Superior temporal gyrus (tissue), 1 donor: ENCODE data around the gene APOC1.
"Not testable (repeated sequence)": the region's sequence is repeated elsewhere in the genome, so short reads cannot be mapped to it uniquely, and the experiment has no call there.

ENCODE experiments used
- DNase-seq: peaks from one replicate; pipeline ENCODE4 v3.0.0-alpha.2; 2016; ENCODE audit errors: extremely low spot score

APOC1 gene

DNA sequence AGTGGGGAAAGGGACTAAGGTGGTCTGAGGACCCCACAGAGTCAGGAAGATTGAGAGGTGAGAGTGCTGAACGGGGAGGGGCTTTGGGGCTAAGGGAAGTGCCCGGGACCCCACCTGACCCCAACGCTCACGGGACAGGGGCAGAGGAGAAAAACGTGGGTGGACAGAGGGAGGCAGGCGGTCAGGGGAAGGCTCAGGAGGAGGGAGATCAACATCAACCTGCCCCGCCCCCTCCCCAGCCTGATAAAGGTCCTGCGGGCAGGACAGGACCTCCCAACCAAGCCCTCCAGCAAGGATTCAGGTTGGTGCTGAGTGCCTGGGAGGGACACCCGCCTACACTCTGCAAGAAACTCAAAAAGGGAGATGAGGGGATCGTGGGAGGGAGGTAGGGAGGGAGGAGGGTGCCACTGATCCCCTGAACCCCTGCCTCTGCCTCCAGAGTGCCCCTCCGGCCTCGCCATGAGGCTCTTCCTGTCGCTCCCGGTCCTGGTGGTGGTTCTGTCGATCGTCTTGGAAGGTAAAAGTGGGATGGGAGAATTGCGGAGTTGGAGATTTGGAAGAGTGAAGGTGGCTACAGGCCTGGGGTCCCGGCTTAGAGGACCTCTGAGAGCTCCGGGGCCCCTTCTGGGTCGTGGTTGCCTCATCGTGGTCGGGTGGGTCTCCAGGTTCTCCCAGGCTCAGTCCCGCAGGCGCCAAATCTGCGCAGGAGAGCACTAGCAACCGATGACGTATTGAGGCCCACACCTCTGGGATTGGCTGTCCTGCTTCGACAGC is at the start of gene APOC1:
APOC1 (plus strand) TSS at position 176 of the 774 bp plus-strand sequence; CDS start at position 460, 284 bp downstream.
- DNase-seq = peak; percentile 90

DNA sequence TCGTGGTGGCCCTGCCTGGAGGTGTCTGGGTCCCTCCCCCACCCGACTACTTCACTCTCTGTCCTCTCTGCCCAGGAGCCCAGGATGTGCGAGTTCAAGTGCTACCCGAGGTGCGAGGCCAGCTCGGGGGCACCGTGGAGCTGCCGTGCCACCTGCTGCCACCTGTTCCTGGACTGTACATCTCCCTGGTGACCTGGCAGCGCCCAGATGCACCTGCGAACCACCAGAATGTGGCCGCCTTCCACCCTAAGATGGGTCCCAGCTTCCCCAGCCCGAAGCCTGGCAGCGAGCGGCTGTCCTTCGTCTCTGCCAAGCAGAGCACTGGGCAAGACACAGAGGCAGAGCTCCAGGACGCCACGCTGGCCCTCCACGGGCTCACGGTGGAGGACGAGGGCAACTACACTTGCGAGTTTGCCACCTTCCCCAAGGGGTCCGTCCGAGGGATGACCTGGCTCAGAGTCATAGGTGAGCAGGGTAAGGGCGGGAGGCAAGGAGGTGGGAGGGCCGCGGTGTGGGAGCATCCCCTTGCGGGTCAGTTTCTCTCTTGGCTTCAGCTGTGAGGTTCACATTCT is 49.1 kb upstream of the APOC1 start:
- no peak for DNase-seq

DNA sequence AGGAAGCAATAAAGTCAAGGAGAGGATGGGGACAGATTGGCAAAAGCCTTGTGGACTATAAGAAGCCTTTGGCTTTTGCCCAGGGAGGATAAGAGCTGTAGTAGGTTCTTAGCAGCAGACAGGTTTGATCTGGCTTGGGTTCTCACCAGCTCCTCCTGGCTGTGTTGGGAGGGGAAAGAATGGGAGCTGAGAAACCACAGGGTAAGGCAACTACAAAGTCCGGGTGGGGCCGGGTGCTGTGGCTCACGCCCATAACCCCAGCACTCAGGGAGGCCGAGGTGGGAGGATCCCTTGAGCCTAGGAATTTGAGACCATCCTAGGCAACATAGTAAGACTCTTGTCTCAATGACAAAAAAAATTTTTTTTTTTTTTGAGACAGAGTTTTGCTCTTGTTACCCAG is 47.7 kb upstream of the APOC1 start:
- no peak for DNase-seq

DNA sequence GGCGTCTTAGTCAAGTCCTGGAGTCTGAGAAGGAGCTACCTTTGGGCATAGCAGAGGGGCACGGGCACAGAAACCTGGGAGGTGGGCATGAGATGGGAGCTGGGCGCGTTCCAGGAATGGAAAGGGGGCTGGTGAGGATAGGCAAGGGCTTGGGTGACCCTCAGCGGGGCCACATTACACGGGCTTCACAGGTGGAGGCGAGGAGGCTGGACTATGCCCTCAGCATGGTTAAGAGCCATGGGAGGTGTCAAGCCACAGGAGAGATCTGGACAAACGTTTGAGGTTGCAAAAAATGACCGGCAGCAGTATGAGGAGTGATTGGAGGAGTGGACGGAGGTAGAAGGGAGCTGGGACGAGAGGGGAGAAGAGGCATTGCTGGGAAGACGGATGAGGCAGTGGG is 46.8 kb upstream of the APOC1 start:
- DNase-seq = no peak

DNA sequence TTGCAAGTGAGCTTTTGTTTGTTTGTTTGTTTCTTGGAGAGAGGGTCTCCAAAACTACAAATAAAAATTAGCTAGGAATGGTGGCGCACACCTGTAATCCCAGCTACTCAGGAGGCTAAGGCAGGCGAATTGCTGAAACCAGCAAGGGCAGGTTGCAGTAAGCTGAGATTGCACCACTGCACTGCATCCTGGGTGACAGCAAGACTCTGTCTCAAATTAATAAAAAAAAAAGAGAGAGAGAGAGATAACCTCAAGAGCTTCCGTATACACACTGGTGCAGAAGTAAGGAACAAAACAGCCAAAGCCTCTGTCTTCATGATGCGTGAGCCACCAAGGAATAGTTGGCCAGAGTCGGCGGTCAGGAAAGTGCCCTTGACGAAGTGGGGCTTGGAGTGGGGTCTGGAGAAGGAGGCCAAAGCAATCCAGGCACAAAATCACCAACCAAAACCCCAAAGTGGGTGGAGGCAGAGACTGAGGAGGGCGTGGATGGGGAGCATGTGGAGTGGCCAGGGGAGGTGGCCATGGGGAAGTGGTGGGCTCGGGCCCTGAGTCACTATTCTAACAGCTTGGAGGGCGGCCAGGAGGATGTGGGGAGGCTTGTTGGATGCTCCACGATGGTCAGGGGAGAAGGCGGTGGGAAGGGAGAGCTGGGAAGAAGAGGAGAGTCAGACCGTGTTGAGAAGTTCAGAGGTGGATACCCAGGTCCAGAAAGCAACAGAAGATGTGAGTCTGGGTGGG is 44.5 kb upstream of the APOC1 start:
- DNase-seq = no peak

DNA sequence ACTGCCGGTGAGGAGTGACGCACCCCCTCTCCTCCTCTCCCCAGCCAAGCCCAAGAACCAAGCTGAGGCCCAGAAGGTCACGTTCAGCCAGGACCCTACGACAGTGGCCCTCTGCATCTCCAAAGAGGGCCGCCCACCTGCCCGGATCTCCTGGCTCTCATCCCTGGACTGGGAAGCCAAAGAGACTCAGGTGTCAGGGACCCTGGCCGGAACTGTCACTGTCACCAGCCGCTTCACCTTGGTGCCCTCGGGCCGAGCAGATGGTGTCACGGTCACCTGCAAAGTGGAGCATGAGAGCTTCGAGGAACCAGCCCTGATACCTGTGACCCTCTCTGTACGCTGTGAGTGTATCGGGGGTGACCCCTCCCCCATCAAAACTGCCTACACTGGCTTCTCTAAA is 42.6 kb upstream of the APOC1 start:
- DNase-seq = no peak

DNA sequence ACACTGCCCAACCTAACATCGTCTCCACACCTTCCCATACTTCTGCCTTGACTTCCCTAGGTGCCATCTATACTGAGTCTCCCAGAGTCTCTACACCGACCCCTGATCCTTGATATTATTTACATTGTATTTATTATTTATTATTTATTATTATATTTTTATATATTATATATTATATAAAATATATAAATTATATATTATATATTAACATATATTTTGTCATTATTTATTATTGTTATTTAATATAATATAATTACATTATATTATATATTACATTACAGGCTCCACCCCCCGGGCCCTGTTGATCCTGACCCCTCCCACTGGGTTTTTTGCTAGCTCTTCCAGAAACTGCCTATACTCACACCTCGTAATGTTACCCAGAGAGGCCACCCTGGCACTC is 41.7 kb upstream of the APOC1 start:
- no peak for DNase-seq

DNA sequence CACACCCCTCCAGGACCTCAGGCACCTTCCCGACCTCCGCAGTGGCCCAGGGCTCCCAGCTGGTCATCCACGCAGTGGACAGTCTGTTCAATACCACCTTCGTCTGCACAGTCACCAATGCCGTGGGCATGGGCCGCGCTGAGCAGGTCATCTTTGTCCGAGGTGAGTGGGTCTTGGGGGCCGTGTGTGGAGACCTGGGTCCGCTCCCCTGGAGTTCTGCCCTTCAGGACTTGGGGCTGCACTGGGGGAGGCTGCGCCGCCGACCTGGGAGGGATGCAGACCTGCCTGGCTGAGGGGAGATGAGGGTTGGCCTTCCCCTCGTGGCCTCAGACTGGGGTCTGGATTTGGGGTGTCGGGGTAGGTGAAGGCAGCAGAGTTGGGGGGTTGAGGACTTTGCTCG is 40.1 kb upstream of the APOC1 start:
- no peak for DNase-seq

DNA sequence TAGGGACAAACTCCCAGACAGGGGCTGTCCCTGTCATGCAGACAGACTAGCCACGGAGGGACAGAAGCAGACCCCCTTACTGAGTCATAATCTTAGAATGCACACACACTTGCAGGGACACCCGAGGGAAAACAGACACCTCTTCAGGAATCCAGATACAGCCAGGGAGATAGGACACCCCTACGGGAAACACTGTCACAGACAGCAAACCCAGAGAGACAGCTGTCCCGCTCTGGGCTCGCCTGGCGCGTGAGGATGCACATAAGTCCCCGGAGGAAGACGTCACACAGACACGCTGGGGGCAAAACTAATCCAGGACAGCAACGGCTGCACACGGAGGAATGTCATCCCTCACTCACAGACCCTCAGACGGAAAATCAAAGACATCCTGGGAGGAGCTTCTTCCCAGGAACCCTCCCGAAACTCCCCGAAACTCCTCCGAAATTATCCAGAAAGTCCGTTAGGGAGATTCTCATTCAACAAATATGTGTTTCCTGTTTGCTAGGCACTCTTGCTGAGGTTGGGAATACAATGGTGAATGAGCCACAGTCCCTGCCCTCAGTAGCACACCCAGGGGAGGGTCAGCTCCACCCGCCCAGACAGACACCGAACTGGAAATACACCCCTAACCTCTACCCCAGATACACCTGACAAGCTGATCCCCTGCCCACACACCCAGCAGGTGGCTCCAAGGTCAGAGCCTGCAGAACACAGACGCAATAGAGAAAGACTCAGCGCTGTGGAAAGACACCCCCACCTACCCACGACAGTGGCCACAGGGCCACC is 38.5 kb upstream of the APOC1 start:
- DNase-seq = no peak

DNA sequence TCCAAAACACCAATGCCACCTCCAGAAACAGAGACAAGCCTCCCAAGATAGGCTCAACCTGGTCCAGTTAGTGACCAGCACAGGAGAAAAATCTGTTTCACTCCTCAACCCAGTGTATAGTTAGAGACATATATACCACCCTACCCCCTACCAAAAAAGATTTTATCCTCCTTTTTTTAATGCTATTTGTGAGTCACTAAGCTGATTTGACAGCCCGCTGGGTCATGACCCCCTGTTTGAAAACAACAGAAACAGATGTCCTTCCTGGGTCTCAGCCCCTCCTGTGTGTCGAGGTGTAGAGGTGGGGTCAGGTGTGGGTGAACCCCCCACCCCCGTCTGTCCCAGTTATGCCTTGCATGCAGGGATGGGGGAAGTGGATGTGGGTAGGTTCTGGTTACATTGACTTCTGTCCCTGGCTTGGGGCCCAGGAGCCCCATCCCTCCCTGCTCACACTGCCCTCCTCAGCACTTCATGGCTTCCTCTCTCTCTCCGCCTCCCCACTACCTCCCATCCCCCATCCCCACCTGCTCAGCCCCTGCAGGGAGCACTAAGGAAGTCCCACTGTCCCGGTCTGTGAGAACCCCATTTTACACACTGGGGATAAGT is 37.4 kb upstream of the APOC1 start:
- DNase-seq = no peak

DNA sequence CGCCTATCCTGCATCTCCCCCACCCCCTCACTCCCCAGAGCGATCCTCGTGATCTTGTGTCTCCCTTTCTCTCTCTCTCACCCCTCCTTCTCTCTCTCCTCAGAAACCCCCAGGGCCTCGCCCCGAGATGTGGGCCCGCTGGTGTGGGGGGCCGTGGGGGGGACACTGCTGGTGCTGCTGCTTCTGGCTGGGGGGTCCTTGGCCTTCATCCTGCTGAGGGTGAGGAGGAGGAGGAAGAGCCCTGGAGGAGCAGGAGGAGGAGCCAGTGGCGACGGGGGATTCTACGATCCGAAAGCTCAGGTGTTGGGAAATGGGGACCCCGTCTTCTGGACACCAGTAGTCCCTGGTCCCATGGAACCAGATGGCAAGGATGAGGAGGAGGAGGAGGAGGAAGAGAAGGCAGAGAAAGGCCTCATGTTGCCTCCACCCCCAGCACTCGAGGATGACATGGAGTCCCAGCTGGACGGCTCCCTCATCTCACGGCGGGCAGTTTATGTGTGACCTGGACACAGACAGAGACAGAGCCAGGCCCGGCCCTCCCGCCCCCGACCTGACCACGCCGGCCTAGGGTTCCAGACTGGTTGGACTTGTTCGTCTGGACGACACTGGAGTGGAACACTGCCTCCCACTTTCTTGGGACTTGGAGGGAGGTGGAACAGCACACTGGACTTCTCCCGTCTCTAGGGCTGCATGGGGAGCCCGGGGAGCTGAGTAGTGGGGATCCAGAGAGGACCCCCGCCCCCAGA is 36.1 kb upstream of the APOC1 start:
- DNase-seq = no peak

DNA sequence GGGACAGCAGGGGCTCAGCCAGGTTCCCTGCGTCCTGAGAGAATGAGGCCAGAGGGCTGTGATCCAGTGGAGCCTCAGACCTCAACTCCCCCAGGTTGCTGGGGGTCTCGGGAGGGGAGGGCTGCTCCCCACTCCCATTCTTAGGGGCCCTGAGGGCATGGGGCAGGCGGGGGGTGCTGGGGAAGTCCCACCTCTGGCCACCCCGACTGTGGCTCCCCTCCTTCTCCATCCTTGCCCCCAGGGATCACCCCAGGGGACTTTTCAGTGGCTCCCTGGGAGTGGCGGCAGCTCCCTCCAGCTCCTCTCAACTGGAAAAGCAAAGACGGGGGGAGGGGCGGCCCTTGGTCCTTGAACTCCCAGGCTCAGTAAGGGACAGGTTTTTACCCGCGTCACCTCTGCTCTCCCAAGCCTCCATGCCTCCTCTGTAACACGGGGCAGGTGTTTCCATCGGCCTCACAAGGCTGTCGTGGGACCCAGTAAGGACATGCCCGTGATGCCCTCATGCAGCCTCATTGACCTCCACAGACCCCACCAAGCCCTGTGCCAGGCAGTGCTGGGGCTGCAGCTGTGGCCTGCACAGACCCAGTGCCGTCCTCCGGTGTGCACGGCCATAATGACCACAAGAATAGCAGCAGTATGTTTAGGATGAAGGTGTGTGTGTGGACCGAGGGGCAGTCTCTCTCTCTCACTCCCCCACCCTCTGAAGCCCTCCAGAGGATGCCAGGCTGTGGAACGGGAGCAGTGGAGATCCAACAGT is 34.9 kb upstream of the APOC1 start:
- DNase-seq = no peak

DNA sequence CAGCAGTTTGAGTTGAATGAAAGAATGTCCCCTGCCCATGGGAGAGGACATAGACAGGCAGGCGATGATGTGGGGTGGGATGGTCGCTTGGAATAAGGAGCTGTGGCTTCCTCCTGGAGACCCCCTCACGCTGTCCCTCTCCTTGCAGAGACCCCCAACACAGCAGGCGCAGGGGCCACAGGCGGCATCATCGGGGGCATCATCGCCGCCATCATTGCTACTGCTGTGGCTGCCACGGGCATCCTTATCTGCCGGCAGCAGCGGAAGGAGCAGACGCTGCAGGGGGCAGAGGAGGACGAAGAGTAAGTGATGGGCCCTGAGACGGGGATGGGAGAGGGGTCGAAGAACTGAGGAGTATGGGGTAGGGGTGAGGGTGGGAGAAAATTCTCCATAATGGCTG is 32.3 kb upstream of the APOC1 start:
- no peak for DNase-seq

DNA sequence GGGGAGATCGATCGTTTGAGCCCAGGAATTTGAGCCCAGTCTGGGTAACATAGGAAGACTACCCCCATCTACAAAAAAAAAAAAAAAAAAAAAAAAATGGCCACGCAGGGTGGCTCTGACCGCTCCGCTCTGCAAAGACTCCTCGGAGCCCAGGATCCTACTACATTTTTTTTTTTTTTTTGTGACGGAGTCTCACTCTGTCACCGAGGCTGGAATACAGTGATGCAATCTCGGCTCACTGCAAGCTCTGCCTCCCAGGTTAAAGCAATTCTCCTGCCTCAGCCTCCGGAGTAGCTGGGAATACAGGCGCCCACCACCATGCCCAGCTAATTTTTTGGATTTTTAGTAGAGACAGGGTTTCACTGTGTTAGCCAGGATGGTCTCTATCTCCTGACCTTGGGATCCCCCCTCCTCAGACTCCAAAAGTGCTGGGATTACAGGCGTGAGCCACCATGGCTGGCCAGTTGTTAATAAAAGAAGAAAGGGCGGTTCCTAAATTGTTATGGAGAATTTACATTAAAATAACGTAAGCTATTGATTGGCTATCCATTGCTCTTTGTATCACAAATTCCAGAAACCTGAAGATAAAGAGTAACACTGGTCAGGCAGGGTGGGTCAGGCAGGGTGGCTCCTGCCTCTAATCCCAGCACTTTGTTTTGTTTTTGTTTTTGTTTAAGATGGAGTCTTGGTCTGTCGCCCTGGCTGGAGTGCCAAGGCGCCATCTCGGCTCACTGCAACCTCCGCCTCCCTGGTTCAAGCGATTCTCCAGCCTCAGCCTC is 31.6 kb upstream of the APOC1 start:
- not testable (repeated sequence) for DNase-seq

DNA sequence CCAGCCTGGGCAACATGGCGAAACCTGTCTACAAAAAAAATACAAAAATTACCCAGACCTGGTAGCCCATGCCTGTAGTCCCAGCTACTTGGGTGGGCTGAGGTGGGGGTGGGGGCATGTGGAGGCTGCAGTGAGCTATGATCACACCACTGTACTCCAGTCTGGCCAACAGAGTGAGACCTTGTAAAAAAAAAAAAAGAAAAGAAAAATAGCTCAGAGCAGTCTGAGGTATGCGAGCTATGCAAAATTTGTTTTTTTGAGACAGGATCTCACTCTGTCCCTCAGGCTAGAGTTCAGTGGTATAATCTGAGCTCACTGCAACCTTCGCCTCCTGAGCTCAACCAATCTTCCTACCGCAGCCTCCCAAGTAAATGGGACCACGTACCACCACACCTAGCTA is 30.5 kb upstream of the APOC1 start:
- DNase-seq = no peak

DNA sequence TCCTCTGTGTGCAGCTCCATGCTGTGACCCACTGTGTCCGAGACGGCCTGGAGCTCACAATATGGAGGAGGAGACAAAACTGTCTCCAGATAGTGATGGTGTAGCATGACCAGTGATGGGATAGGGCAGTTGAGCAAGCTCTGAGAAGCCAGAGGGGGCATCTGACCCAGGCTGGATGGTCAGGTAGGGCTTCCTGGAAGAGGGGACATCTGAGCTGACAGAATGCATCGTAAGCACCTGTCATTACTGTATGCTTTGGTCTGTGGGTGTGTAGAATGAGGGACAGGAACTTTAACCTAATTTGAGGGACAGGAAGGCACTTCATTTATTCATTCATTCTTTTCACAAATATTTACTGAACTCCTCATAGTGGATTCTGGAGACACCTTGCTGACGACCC is 29.8 kb upstream of the APOC1 start:
- DNase-seq = no peak

DNA sequence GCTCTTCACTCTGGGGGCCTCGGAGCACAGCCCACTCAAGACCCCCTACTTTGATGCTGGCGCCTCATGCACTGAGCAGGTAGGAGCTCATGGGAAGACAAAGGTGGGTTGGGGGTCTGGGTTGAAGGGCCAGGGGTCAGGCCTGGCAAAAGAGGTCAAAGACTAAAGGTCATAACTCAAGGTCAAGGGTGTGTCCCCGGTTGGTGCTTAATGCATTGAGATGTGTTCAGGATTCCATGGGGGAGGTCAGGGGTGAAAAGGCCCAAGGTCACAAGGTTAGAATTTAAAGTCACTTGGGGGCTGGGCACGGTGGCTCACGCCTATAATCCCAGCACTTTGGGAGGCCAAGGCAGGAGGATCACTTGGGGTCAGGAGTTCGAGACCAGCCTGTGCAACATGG is 28.3 kb upstream of the APOC1 start:
- no peak for DNase-seq

DNA sequence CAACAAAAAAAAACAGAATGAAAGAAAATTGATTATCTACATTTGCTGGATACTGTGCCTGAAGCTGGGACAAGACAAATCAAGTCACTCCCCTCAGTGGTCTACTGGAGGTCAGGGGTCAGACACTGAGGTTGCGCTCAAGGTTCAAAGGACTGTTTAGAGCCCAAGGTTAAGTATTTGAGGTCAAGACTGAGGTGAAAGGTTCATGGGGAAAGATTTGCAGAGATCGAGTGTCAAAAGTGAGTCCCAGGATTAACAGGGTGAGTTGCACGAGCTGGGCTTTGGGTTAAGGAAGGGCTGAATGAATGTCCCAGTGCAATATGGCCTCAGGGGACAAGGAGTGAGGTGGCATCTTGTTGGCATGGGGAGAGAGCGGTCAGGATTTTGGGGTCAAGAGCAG is 26.8 kb upstream of the APOC1 start:
- no peak for DNase-seq

DNA sequence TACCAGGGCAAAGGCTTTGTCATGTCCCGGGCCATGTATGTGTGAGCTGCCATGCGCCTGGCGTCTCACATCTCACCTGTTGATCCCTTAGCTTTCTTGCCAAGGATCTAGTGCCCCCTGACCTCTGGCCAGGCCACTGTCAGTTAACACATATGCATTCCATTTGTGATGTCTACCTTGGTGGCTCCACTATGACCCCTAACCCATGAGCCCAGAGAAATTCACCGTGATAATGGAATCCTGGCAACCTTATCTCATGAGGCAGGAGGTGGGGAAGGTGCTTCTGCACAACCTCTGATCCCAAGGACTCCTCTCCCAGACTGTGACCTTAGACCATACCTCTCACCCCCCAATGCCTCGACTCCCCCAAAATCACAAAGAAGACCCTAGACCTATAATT is 26.1 kb upstream of the APOC1 start:
- DNase-seq = not testable (repeated sequence)
